GM19372 (cell line): ENCODE data around the gene CFAP410.
"Not testable (repeated sequence)": the region's sequence is repeated elsewhere in the genome, so short reads cannot be mapped to it uniquely, and the experiment has no call there.

Experiments
- ATAC-seq: cut with Tn5 transposase; IDR thresholded peaks from one replicate; pipeline ENCODE4 v1.9.1; 2021; ENCODE audit warnings: mild to moderate bottlenecking, low read depth, moderate library complexity; ENCODE audit not compliant: unreplicated experiment

Gene CFAP410

GRCh38 chr21:44319407-44320065 is 19.7 kb downstream of the CFAP410 start:
- ATAC-seq = no peak

- no peak for ATAC-seq
These were observed 20.5 kb downstream of the CFAP410 start for GRCh38 chr21:44318489-44319285.

GRCh38 chr21:44317871-44318270 is 21.3 kb downstream of the CFAP410 start:
- no peak for ATAC-seq

- ATAC-seq = no peak
These were observed 21.9 kb downstream of the CFAP410 start for GRCh38 chr21:44317241-44317782.

- ATAC-seq = no peak
These were observed 22.8 kb downstream of the CFAP410 start for GRCh38 chr21:44316277-44316900.

- no peak for ATAC-seq
These were observed 23.4 kb downstream of the CFAP410 start for GRCh38 chr21:44315691-44316203.

GRCh38 chr21:44314561-44314960 is 24.6 kb downstream of the CFAP410 start:
- no peak for ATAC-seq

GRCh38 chr21:44314128-44314527 is 25.1 kb downstream of the CFAP410 start:
- no peak for ATAC-seq

- no peak for ATAC-seq
These were observed 25.7 kb downstream of the CFAP410 start for GRCh38 chr21:44313451-44313850.

GRCh38 chr21:44312716-44313115 is 26.5 kb downstream of the CFAP410 start:
- no peak for ATAC-seq

- no peak for ATAC-seq
These were observed 27.1 kb downstream of the CFAP410 start for GRCh38 chr21:44312089-44312488.

GRCh38 chr21:44310628-44311507 is 28.3 kb downstream of the CFAP410 start:
- ATAC-seq = no peak

GRCh38 chr21:44306936-44307704 is 32.1 kb downstream of the CFAP410 start:
- ATAC-seq = no peak

- ATAC-seq = no peak
These were observed 33.5 kb downstream of the CFAP410 start for GRCh38 chr21:44305691-44306090.

- ATAC-seq = no peak
These were observed 34.3 kb downstream of the CFAP410 start for GRCh38 chr21:44304877-44305293.

GRCh38 chr21:44304011-44304616 is 35.1 kb downstream of the CFAP410 start:
- ATAC-seq = no peak

- ATAC-seq = no peak
These were observed 35.7 kb downstream of the CFAP410 start for GRCh38 chr21:44303490-44303981.

GRCh38 chr21:44302573-44303401 is 36.4 kb downstream of the CFAP410 start:
- ATAC-seq = not testable (repeated sequence)
